GM18867 (cell line): ENCODE data around the gene NR4A1.

Experiments
- ATAC-seq: cut with Tn5 transposase; IDR thresholded peaks from one replicate; pipeline ENCODE4 v1.9.1; 2021; ENCODE audit warnings: mild to moderate bottlenecking, moderate library complexity; ENCODE audit not compliant: unreplicated experiment

Gene NR4A1

GRCh38 chr12:52050758-52051541 lies at the start of gene NR4A1:
NR4A1 (plus strand) TSS chr12:52051442; CDS start chr12:52054329, 2,887 bp downstream.
- peak; percentile 79 for ATAC-seq

GRCh38 chr12:52003016-52003550 lies 48.2 kb upstream of the NR4A1 start:
- no peak for ATAC-seq

DNA sequence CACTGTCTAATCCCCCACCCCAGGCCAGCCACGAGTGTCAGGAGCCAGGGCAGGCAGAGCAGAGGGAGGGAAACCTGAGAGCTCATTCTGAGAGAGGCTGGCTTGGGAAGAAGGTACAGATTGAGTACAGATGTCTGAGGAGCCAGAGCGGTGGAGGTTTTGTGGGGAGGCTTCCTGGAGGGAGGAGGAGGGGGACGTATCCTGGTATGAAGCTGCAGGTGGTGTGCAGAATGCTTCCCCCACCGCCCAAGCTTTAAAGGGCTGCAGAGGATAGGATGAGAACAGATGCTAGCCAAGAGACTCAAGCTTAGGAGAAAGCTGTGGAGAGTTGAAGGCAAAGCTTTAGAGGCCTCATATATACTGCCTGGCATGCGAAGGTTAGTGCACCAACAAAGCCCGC lies 47.7 kb upstream of the NR4A1 start:
- ATAC-seq = no peak

GRCh38 chr12:52004042-52004648 lies 47.1 kb upstream of the NR4A1 start:
- no peak for ATAC-seq

- no peak for ATAC-seq
These were observed 45.9 kb upstream of the NR4A1 start for GRCh38 chr12:52005218-52005902.

DNA sequence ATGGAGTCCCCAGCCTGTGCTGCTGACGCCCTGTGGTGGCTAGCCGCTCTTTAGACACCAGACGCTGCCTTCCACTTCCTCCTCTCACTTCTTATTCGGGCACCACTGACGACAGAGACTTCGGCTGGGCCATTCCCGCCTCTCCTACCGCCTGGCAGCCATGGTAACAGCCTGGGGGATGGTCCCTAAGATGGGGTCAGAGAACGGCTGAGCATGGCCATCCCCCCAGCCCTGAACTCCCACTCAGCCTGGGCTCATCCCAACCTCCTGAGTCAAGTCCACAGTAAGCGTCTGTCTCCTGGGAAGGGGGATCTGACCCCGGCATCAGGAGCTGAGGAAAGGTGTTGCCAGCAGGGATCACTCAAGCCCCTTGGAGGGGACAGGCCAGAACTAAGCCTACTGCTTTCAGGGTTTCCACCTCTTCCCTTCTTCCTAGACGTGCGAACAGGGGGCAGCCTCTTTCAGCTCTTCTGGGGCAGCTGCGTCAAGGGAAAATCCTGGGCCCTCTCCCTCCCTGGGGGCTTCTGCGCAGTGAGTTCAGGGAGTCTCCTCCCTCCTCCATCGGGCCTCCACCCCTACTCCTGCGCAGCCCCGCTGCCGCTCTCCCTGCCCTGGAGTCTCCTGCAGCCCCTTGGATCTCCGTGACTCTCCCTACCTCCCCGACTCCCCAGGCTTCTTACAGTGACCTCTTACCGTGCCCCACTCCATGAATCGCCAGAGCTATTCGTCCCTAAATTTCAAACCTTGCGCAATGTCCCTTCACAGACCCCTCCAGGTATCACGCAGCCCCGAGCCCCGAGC lies 45.1 kb upstream of the NR4A1 start:
- ATAC-seq = peak; percentile 86

DNA sequence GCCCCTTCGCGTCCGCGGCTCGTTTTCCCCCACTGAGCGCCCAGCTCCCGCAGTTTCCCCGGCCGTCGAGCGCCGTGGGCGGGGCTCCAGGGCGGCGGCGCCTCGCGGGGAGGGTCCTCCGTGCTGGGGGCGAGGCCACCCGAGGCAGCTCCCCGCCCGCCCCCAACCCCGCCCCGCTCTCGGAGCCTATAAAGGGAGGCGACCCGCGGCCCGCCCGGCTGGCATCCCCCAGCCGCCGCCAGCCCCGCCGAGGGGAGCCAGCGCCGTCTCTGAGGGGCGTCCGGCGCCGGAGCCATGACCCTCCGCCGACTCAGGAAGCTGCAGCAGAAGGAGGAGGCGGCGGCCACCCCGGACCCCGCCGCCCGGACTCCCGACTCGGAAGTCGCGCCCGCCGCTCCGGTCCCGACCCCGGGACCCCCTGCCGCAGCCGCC lies 44.5 kb upstream of the NR4A1 start, which contains the start of gene TAMALIN:
Gene TAMALIN, plus strand, starts transcription at position 221 of the 432 bp plus-strand sequence. Its CDS starts 74 bp downstream, at position 295.
- ATAC-seq = no peak

DNA sequence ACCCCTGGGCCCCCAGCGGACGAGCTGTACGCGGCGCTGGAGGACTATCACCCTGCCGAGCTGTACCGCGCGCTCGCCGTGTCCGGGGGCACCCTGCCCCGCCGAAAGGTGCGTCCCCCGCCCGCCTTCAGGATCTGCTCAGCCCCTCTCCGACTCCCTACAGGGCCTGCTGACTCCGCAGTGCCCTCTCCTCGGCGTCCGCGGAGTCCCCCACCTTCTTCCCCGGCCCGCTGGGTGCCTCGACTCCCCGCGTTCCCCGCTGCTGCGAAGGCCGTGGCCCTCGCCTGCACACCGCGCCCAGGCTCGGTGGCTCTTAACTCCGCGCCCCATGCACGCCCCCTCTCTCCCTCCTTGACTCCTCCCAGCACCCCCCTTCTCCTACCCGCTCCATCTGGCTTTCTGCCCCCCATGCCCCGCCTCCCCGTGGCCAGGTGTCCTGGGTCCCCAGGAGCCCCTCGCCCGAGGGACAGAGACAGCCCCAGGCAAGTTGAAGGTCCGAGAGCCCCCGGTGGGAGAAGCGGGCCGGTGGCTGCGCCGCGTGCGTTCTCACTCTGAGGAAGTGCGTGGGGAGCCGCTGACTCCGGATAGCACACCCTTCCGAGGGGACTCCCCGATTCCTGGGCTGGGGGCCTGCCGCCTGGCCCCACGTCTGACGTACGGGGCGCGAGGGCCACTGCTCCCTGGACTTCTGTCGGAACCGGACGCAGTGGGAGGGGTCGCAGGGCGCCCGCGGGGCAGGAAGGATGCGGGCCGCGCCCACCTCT lies 43.9 kb upstream of the NR4A1 start:
- no peak for ATAC-seq

DNA sequence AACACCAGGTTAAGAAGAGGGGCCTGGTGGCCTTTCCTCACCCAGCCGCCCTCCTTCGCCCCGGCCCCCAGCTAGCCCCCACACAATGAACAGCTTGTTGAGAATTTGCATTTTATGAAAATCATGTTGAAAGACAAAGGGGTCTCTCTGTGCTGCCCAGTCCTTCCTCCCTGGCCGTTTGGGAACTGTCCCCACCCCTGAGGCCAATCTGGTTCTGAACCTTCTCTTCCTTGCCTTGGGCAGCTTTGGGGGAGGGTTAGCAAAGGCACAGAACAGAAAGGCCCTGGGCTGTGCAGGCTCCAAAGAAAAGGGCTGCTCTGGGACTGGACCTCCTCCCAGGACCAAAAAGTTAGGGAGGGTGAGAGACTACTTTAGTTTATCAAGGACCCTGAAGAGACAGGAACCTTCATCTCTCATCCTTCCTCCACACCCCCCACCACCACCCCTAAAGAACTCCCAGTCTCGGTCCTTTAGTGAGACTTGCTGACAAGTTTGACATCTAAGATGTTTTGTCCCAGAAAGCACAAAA lies 43.2 kb upstream of the NR4A1 start:
- no peak for ATAC-seq

DNA sequence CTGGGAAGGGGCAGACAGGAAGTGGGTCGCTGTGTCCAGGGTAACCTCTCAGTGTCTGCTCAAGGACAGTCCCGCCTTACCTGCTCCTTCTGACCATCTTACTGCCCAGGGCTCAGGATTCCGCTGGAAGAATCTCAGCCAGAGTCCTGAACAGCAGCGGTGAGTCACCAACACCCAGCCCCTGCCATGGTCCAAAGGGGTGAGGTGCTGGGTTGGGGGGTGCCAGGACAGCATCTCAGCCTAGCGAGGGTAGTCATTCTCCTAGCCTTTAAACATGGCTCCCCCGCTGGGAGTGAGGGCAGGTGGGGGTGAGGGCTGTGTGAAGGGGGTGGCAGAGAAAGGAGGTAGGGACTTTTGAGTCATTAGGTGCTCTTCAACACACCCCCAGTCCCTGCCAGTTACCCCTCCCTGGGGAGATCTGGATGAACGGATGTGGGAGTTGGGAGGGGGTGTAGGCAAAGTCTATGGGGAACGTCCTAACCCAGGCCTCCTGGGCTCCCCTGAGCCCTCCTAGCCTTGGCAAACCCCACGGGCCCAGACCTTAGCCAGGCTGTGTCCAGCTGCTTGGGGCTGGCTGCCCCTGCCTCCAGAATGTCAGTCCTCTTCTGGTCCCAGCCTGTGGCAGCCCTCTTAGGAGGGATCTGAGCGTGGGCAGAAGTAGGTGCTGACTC lies 42.0 kb upstream of the NR4A1 start:
- no peak for ATAC-seq

DNA sequence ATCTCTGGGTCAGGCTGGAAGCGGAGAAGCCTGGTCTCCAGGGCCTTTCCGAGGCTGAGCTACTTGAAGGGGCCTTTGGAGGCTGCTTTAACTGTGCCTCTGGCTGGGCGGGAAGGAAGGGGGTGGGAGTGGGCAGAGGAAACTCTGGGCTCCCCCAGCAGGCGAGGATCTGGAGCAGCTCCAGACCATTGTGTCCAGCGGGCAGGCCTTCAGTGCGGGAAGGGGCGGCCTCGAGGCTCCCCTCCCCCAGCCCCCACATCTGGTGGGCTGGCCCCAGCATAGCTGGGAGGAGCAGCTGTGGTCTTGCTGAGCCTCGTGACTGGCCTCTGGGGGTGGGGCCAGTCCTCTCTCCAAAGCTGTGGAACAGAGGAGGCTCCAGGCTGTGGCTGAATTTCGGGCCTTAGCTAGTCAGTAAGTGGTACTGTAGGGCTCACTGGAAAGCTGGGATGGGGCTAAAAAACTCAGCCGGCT lies 41.1 kb upstream of the NR4A1 start:
- ATAC-seq = no peak

DNA sequence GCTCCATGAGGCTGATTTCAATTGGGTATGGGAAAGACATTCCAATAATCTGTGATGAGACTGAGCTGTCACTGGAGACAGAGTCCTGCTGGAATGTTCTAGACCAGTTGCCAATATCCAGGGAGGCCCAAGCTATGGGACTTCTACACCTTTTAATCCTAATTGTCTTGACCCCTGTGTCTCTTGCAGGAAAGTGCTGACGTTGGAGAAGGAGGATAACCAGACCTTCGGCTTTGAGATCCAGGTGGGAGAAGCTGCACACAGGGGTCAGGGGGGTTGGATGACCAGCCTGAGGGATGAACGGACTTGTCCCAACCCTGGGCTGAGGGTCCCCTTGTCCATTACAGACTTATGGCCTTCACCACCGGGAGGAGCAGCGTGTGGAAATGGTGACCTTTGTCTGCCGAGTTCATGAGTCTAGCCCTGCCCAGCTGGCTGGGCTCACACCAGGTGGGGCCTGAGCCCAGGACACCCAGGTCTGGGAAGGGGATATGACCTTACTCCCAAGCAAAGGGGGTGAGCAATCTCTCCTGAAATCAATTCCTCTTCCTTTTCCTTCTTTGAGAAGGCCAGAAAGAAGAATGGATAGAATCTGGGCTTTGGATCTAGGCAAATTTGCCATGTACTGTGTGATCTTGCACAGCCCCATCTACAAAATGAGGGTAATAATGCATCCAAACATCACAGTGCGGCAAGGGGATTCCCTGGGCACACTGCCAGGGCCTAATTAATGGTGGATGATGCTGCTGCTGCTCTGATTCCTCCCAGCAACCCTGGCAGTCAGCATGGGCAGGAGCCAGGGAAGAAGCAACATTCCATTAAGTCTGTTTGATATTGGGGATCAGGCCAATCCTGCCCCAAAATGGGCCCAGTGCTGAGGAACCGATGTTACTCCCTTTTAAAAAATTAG lies 40.3 kb upstream of the NR4A1 start:
- ATAC-seq = no peak

DNA sequence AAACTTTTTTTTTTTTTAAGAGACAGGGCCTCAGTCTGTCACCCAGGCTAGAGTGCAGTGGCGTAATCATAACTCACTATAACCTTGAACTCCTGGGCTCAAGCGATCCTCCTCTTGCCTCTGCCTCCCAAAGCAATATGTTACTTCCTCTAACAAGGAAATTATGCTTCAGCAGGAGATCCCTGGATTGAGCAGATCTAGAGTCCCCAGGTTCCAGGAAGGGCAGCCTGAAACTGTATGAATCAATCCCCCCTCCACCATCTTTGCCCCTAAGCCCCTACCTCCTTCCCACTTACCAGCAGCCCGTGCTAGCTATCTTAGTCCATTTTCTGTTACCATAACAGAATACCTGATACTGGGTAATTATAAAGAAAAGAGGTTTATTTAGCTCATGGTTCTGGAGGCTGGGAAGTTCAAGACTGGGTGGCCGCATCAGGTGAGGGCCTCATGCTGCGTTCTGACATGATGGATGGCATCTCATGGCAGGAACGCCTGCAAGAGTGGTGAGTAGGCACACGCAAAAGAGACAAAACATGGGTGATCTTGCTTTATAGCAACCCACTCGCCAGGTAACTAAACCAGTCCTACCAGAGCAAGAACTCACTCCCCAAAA lies 39.5 kb upstream of the NR4A1 start:
- no peak for ATAC-seq

- ATAC-seq = no peak
These were observed 37.5 kb upstream of the NR4A1 start for GRCh38 chr12:52013626-52014310.

GRCh38 chr12:52014567-52015530 lies 36.4 kb upstream of the NR4A1 start:
- no peak for ATAC-seq

GRCh38 chr12:52015532-52016041 lies 35.7 kb upstream of the NR4A1 start:
- no peak for ATAC-seq
